ENCODE data around the gene SP3.

GRCh38 chr2:174014699-174015070 lies 49.5 kb upstream of the SP3 start:
- TF ChIP-seq, protein P1, sequence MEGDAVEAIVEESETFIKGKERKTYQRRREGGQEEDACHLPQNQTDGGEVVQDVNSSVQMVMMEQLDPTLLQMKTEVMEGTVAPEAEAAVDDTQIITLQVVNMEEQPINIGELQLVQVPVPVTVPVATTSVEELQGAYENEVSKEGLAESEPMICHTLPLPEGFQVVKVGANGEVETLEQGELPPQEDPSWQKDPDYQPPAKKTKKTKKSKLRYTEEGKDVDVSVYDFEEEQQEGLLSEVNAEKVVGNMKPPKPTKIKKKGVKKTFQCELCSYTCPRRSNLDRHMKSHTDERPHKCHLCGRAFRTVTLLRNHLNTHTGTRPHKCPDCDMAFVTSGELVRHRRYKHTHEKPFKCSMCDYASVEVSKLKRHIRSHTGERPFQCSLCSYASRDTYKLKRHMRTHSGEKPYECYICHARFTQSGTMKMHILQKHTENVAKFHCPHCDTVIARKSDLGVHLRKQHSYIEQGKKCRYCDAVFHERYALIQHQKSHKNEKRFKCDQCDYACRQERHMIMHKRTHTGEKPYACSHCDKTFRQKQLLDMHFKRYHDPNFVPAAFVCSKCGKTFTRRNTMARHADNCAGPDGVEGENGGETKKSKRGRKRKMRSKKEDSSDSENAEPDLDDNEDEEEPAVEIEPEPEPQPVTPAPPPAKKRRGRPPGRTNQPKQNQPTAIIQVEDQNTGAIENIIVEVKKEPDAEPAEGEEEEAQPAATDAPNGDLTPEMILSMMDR (conservative IDR thresholded peaks at IDR 0.05 in 1 of 2, IDR thresholded peaks at IDR 0.05 in 1 of 2; ENCODE audit: low read depth in 1 of 2, low read length in 2 of 2): no peak
- no peak for TF ChIP-seq EZH2 (IDR thresholded peaks at IDR 0.05; ENCODE audit: low read length, missing control alignments)

Measured in fibroblast of lung (primary cell).